Neural cell (in vitro differentiated cells): Measurements from ENCODE around the gene TTLL12.

Experiments used
- EZH2 ChIP-seq: fragments of 200-600, 300-800 bp; shearing (Covaris generic), sonication (generic); IDR thresholded peaks from 2 replicates; pipeline ENCODE4 v1.6.1; 2014; ENCODE audit warnings: antibody characterized with exemption, low read length, borderline replicate concordance, mild to moderate bottlenecking; ENCODE audit not compliant: insufficient read depth, poor library complexity, severe bottlenecking
- MXI1 ChIP-seq: fragments of 450-650 bp; conservative IDR thresholded peaks from 2 replicates; pipeline ENCODE4 v1.6.1; 2014; ENCODE audit warnings: antibody characterized with exemption, mild to moderate bottlenecking; ENCODE audit not compliant: poor library complexity, severe bottlenecking
- POLR2AphosphoS5 ChIP-seq: IDR thresholded peaks from 2 replicates; pipeline ENCODE4 v1.6.1; 2012
- RAD21 ChIP-seq: fragments of 450-650 bp; conservative IDR thresholded peaks from 2 replicates; pipeline ENCODE4 v1.6.1; 2014; ENCODE audit warnings: antibody characterized with exemption, mild to moderate bottlenecking, moderate library complexity
- TF ChIP-seq, protein P1 (sequence below): fragments of 450-650 bp; IDR thresholded peaks from 2 replicates; pipeline ENCODE4 v1.5.1; 2014; ENCODE audit warnings: antibody characterized with exemption, mild to moderate bottlenecking, moderate library complexity; ENCODE audit not compliant: poor library complexity, severe bottlenecking

DNA sequence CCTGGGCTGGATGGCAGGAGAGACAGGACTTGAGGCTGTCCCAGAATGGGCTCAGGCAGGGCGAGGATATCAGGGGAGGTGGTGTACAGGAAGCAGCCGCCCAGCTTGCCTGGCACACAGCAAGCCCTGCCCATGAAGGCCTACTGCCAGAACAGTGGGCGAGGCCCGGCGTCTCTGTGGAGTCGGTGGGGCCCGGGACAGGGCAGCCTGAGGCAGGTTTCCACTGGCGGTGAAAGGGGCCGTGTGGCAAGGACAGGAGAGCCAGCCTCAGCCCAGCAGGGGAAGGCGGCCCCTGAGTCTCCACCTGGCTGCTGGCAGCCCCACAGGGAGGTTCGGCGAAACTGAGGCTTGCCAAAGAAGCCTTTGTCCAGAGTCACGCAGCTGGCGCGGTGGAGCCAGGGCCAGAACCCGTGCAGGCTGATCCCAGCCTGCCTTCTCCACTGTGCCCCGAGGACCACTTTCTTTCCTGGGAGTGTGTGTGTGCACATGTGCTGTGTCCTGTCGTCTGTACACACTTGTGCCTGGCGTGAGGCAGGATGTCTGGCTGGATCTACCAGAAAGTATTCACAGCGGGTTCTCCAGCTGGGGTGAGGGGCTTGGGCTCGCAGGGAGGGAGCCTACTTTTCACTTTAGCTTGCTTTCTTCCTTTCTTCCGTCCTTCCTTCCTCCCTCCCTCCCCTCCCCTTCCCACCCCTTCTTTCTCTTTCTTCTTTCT is 34.4 kb downstream of the TTLL12 start:
- TF ChIP-seq, protein P1, sequence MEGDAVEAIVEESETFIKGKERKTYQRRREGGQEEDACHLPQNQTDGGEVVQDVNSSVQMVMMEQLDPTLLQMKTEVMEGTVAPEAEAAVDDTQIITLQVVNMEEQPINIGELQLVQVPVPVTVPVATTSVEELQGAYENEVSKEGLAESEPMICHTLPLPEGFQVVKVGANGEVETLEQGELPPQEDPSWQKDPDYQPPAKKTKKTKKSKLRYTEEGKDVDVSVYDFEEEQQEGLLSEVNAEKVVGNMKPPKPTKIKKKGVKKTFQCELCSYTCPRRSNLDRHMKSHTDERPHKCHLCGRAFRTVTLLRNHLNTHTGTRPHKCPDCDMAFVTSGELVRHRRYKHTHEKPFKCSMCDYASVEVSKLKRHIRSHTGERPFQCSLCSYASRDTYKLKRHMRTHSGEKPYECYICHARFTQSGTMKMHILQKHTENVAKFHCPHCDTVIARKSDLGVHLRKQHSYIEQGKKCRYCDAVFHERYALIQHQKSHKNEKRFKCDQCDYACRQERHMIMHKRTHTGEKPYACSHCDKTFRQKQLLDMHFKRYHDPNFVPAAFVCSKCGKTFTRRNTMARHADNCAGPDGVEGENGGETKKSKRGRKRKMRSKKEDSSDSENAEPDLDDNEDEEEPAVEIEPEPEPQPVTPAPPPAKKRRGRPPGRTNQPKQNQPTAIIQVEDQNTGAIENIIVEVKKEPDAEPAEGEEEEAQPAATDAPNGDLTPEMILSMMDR, result no peak
- TF ChIP-seq POLR2AphosphoS5 (no peak), RAD21 (no peak), MXI1 (no peak), EZH2 (no peak)
